ENCODE results near the gene CPM. TPM values are rescaled to one million over a fixed set of nuclear protein-coding genes. Genes with fewer than 3 reads are reported as not detected.

The CPM gene
- total and polyA plus RNA-seq, 5 donors from 2014 or later, result 2.5 to 7.9 (median 5.6) TPM

DNA sequence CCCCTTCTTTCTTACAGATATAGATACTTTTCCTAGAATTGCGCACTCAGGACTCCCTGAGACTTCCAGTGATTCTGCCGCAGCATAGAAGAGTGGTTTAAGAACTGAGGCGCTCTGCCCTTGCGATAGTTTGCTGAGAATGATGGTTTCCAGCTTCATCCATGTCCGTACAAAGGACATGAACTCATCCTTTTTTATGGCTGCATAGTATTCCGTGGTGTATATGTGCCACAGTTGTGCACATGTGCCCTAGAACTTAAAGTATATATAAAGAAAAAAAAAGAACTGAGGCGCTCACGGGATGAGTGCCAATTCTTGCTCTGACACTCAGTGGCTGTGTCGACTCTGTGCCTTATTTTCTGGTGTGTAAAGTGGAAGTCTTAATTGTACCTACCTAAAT, 1.4 kb upstream of the CPM start:
- H3K9me3 Mint-ChIP-seq, result no peaks in the 10 kb centered on the region
- no peak overlapping the region for H3K27ac Mint-ChIP-seq
- ATAC-seq (ENCODE audit: low read depth in 2 of 2) (no peak), DNase-seq (no peak)
- H3K27ac ChIP-seq (ENCODE audit: insufficient read depth, low read length, poor library complexity, severe bottlenecking), result no peak overlapping the region
- no peak overlapping the region for H3K4me3 ChIP-seq (ENCODE audit: low read depth, low read length)
- H3K36me3 Mint-ChIP-seq, result no peaks in the 10 kb centered on the region
- peak overlapping the region in 3 of 4 donors; percentile 62 to 78 (median 72) for H3K4me3 Mint-ChIP-seq
- H3K9me3 ChIP-seq (ENCODE audit: control insufficient read depth in 2 of 2, low read length in 2 of 2), result no peaks in the 10 kb centered on the region
- H3K36me3 ChIP-seq (ENCODE audit: control insufficient read depth, insufficient read depth, low read length), result no peaks in the 10 kb centered on the region
- H3K27me3 ChIP-seq (ENCODE audit: control insufficient read depth, insufficient read depth, low read length), result peaks cover 3% of the 10 kb centered on the region
- peaks cover 15% of the 10 kb centered on the region for H3K4me1 ChIP-seq (ENCODE audit: control insufficient read depth, insufficient read depth, low read length, poor library complexity, severe bottlenecking)
- H3K4me1 Mint-ChIP-seq, result peaks cover 6 to 9% (median 9%) of the 10 kb centered on the region in 4 donors
- H3K27me3 Mint-ChIP-seq, result peaks cover 11% of the 10 kb centered on the region

DNA sequence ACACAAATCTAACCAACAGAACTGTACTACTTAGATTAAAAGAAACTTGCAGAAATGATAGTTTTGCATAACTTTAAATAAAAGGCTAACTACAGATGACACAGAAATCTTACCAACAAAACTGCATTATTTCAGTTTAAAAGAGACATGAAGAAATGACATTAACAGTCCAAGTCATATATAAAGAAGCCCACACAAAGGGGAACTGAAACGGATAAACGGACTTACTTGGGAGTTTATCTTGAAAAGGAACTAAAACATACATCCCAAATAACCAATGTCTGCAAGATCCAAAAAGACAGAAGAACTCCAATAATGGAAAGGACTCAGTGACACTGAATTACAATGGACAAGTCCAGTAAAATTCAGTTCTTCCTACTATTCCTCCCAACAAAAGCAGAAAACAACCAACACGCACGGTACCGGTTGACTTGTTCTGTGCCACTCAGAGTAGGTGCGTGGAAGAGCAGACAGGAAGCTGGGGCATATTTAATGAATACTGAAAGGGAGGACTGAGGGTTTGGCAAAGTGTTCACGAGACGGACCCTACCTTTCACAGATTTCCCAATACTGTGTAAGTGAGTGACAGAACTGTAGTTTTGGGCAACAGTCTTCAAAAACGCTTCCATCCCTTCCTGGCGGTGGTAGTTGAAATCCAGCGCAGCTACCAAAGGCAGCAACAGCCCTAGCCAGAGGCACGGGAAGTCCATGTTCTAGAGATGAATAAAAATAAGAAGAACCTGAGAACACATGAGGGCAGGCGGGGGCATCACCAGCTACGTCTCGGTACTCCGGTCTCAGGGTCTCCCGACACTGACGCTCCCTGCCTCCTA, 627 bp downstream of the CPM start:
- Mint-ChIP-seq H3K9me3 (peaks cover 0 to 3% (median 0%) of the 10 kb centered on the region in 7 donors), H3K4me1 (peaks cover 6 to 9% (median 9%) of the 10 kb centered on the region in 4 donors), H3K4me3 (peak overlapping the region; percentile 91 to 94 (median 93)), H3K27me3 (peaks cover 11% of the 10 kb centered on the region), H3K36me3 (no peaks in the 10 kb centered on the region), H3K27ac (peak overlapping the region; percentile 2 to 75 (median 71))
- Histone ChIP-seq H3K27ac (ENCODE audit: insufficient read depth, low read length, poor library complexity, severe bottlenecking) (no peak overlapping the region), H3K9me3 (ENCODE audit: control insufficient read depth in 2 of 2, low read length in 2 of 2) (no peaks in the 10 kb centered on the region), H3K27me3 (ENCODE audit: control insufficient read depth, insufficient read depth, low read length) (peaks cover 3% of the 10 kb centered on the region), H3K4me1 (ENCODE audit: control insufficient read depth, insufficient read depth, low read length, poor library complexity, severe bottlenecking) (peaks cover 15% of the 10 kb centered on the region), H3K4me3 (ENCODE audit: low read depth, low read length) (peak overlapping the region; percentile 84), H3K36me3 (ENCODE audit: control insufficient read depth, insufficient read depth, low read length) (no peaks in the 10 kb centered on the region)
- DNase-seq (peak in 2 of 3 donors; percentile 39 to 50), ATAC-seq (ENCODE audit: low read depth in 2 of 2) (peak; percentile 26 to 38)

DNA sequence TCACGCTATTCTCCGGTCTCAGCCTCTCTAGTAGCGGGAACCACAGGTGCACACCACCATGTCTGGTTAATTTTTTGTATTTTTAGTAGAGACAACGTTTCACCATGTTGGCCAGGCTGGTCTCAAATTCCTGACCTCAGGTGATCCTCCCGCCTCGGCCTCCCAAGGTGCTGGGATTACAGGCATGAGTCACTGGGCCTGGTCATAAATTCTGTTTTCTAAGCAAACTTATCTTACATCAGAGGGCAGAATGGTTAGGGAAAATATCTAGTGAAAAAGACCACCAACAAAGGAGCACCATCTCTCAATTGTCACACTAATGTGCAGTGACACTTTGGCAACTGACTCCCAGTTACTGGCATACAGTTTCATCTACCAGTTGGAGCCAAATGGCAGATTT, 2.8 kb downstream of the CPM start:
- H3K36me3 Mint-ChIP-seq, result no peaks in the 10 kb centered on the region
- Histone ChIP-seq H3K27ac (ENCODE audit: insufficient read depth, low read length, poor library complexity, severe bottlenecking) (no peak overlapping the region), H3K4me1 (ENCODE audit: control insufficient read depth, insufficient read depth, low read length, poor library complexity, severe bottlenecking) (peaks cover 15% of the 10 kb centered on the region), H3K9me3 (ENCODE audit: control insufficient read depth in 2 of 2, low read length in 2 of 2) (no peaks in the 10 kb centered on the region), H3K27me3 (ENCODE audit: control insufficient read depth, insufficient read depth, low read length) (no peaks in the 10 kb centered on the region), H3K4me3 (ENCODE audit: low read depth, low read length) (no peak overlapping the region), H3K36me3 (ENCODE audit: control insufficient read depth, insufficient read depth, low read length) (no peaks in the 10 kb centered on the region)
- ATAC-seq (ENCODE audit: low read depth in 2 of 2) (no peak), DNase-seq (no peak)
- no peak overlapping the region for H3K4me3 Mint-ChIP-seq
- peaks cover 0 to 3% (median 0%) of the 10 kb centered on the region in 7 donors for H3K9me3 Mint-ChIP-seq
- peaks cover 6 to 9% (median 9%) of the 10 kb centered on the region in 4 donors for H3K4me1 Mint-ChIP-seq
- H3K27me3 Mint-ChIP-seq, result peaks cover under 1% of the 10 kb centered on the region
- no peak overlapping the region for H3K27ac Mint-ChIP-seq

DNA sequence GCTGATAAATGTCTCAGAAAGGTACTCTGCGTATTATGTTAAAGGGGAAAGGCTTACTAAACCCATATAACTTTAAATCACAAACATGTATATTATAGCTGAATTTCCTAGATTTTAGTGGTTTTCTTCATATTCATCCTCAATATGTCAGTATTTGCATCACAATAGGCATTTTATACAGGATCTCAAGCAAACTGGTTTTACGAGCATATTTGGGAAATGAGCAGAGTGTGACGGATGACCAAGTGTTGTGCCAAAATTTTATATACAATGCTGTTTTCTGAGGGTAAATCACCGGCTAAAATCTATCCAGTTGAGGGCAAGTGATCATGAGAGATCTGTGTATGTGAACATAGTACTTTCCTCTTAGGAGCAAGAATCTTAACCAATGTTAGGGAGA, 8.4 kb downstream of the CPM start:
- H3K27ac Mint-ChIP-seq, result no peak overlapping the region
- Histone ChIP-seq H3K36me3 (ENCODE audit: control insufficient read depth, insufficient read depth, low read length) (no peaks in the 10 kb centered on the region), H3K27ac (ENCODE audit: insufficient read depth, low read length, poor library complexity, severe bottlenecking) (no peak overlapping the region), H3K9me3 (ENCODE audit: control insufficient read depth in 2 of 2, low read length in 2 of 2) (no peaks in the 10 kb centered on the region), H3K27me3 (ENCODE audit: control insufficient read depth, insufficient read depth, low read length) (no peaks in the 10 kb centered on the region), H3K4me1 (ENCODE audit: control insufficient read depth, insufficient read depth, low read length, poor library complexity, severe bottlenecking) (no peaks in the 10 kb centered on the region), H3K4me3 (ENCODE audit: low read depth, low read length) (no peak overlapping the region)
- no peaks in the 10 kb centered on the region for H3K27me3 Mint-ChIP-seq
- H3K9me3 Mint-ChIP-seq, result peaks cover 0 to 3% (median 0%) of the 10 kb centered on the region in 7 donors
- H3K4me1 Mint-ChIP-seq, result peaks cover 0 to 11% (median 5%) of the 10 kb centered on the region in 4 donors
- DNase-seq, result no peak
- no peaks in the 10 kb centered on the region for H3K36me3 Mint-ChIP-seq
- no peak for ATAC-seq (ENCODE audit: low read depth in 2 of 2)
- no peak overlapping the region for H3K4me3 Mint-ChIP-seq

DNA sequence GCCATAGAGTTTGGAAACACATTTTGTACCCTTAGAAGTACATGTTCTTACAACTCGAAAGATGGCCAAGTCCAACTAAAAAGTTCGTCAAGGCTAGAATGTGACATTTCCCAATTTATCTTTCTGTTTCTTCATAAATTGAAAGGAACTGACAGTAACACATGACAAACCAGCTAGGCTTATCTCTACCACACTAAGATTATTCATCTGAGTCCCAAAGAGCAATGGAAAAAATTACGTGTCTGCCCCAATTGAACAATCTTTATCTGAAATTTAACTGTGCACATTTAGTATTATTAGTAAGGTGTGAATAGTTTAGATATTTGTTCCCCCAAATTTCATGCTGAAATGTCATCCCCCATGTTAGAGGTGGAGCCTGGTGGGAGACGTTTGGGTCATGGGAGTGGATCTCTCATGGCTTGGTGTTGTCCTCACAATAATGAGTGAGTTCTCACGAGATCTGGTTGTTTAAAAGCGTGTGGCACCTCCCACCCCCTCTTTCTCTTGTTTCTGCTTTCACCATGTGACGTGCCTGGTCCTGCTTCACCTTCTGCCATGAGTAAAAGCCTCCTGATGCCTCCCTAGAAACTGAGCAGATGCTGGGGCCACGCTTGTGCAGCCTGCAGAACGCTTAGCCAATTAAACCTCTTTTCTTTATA, 13.3 kb downstream of the CPM start:
- DNase-seq (no peak), ATAC-seq (ENCODE audit: low read depth in 2 of 2) (no peak)
- no peaks in the 10 kb centered on the region for H3K27me3 ChIP-seq (ENCODE audit: control insufficient read depth, insufficient read depth, low read length)
- Mint-ChIP-seq H3K36me3 (no peaks in the 10 kb centered on the region), H3K9me3 (no peaks in the 10 kb centered on the region), H3K4me3 (no peak overlapping the region), H3K27me3 (no peaks in the 10 kb centered on the region), H3K4me1 (peaks cover 0 to 11% (median 4%) of the 10 kb centered on the region in 4 donors), H3K27ac (no peak overlapping the region)
- H3K9me3 ChIP-seq (ENCODE audit: control insufficient read depth in 2 of 2, low read length in 2 of 2), result no peaks in the 10 kb centered on the region
- no peak overlapping the region for H3K27ac ChIP-seq (ENCODE audit: insufficient read depth, low read length, poor library complexity, severe bottlenecking)
- no peaks in the 10 kb centered on the region for H3K4me1 ChIP-seq (ENCODE audit: control insufficient read depth, insufficient read depth, low read length, poor library complexity, severe bottlenecking)
- H3K4me3 ChIP-seq (ENCODE audit: low read depth, low read length), result no peak overlapping the region
- H3K36me3 ChIP-seq (ENCODE audit: control insufficient read depth, insufficient read depth, low read length), result no peaks in the 10 kb centered on the region

DNA sequence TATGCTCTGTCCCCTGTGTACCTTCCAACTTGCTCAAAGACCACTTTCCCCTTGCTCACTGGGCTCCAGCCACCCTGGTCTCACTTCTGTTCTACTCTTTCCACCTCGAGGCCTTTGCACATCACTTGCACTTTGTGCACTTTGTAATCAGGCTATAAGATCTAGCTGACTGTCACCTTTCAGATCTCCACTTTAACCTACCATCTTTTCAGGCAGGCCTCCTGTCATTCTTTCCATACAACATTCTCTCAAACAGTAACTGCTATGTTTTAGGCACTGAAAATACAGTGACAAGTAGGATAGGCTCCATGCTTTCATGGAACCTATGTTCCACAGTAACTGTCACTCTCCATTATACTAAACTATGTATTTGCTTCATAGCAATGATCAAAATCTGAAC, 14.0 kb downstream of the CPM start:
- no peak for ATAC-seq (ENCODE audit: low read depth in 2 of 2)
- no peaks in the 10 kb centered on the region for H3K27me3 ChIP-seq (ENCODE audit: control insufficient read depth, insufficient read depth, low read length)
- H3K27ac ChIP-seq (ENCODE audit: insufficient read depth, low read length, poor library complexity, severe bottlenecking), result no peak overlapping the region
- no peak overlapping the region for H3K27ac Mint-ChIP-seq
- DNase-seq, result no peak
- H3K36me3 ChIP-seq (ENCODE audit: control insufficient read depth, insufficient read depth, low read length), result no peaks in the 10 kb centered on the region
- peaks cover 0 to 11% (median 3%) of the 10 kb centered on the region in 4 donors for H3K4me1 Mint-ChIP-seq
- no peaks in the 10 kb centered on the region for H3K36me3 Mint-ChIP-seq
- no peak overlapping the region for H3K4me3 Mint-ChIP-seq
- H3K9me3 ChIP-seq (ENCODE audit: control insufficient read depth in 2 of 2, low read length in 2 of 2), result no peaks in the 10 kb centered on the region
- no peak overlapping the region for H3K4me3 ChIP-seq (ENCODE audit: low read depth, low read length)
- no peaks in the 10 kb centered on the region for H3K9me3 Mint-ChIP-seq
- no peaks in the 10 kb centered on the region for H3K4me1 ChIP-seq (ENCODE audit: control insufficient read depth, insufficient read depth, low read length, poor library complexity, severe bottlenecking)
- H3K27me3 Mint-ChIP-seq, result no peaks in the 10 kb centered on the region

DNA sequence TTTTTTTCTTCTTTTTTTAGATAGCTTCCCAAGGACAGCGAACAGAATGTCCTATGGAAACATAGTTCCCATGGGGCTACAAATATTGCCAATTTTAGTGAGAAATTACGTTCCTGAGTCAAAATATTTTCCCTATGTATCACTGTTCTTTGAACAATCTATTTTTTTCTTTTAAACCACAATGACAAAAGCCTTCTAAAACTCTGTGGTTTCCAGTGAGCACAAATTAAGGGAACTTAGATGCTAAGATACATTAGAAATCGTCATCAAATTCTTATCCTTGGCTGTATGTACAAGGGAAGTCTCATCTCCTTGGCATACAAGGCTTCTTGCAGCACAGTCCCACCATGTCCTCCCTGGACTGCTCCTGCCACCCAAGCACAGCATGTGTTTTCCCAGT, 17.9 kb downstream of the CPM start:
- no peaks in the 10 kb centered on the region for H3K36me3 Mint-ChIP-seq
- H3K4me1 Mint-ChIP-seq, result peaks cover 0 to 5% (median 2%) of the 10 kb centered on the region in 4 donors
- H3K9me3 Mint-ChIP-seq, result no peaks in the 10 kb centered on the region
- no peaks in the 10 kb centered on the region for H3K36me3 ChIP-seq (ENCODE audit: control insufficient read depth, insufficient read depth, low read length)
- H3K9me3 ChIP-seq (ENCODE audit: control insufficient read depth in 2 of 2, low read length in 2 of 2), result no peaks in the 10 kb centered on the region
- no peak for DNase-seq
- no peaks in the 10 kb centered on the region for H3K27me3 ChIP-seq (ENCODE audit: control insufficient read depth, insufficient read depth, low read length)
- peak overlapping the region in 1 of 4 donors; percentile 27 for H3K4me3 Mint-ChIP-seq
- no peak for ATAC-seq (ENCODE audit: low read depth in 2 of 2)
- H3K4me3 ChIP-seq (ENCODE audit: low read depth, low read length), result no peak overlapping the region
- no peak overlapping the region for H3K27ac ChIP-seq (ENCODE audit: insufficient read depth, low read length, poor library complexity, severe bottlenecking)
- H3K27ac Mint-ChIP-seq, result peak overlapping the region in 1 of 3 donors; percentile 29
- H3K27me3 Mint-ChIP-seq, result no peaks in the 10 kb centered on the region
- H3K4me1 ChIP-seq (ENCODE audit: control insufficient read depth, insufficient read depth, low read length, poor library complexity, severe bottlenecking), result no peaks in the 10 kb centered on the region

Data from CD4-positive, CD25-positive, alpha-beta regulatory T cell (primary cell).